ENCODE results near the gene CDK19. TPM values are rescaled to one million over a fixed set of nuclear protein-coding genes. Genes with fewer than 3 reads are reported as not detected.

Gene CDK19
- total and polyA plus RNA-seq, 9 of the 15 experiments (the other 6 are each of a cell fraction or from before 2014, with no cell fraction given) = 3.8 to 15.2 (median 7.4) TPM

DNA sequence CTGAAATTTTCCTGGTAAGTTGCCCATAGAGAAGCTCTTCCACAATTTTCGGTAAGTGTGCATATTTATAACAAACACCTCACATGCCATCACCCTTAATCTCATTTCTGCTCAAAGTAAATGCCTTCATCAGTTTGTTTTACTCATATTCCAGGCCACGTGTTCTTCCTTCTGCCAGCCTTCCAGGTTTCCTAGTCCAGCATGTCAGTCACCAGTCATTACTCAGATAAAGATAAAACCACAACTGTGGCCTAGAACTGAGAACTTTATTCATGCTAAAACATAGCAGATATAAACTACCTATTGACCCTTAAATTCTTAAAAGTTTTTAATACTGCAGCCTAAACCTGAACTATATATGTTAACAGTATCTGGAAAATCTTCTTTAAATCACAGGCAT is 189.4 kb downstream of the CDK19 start (continued):
- TF ChIP-seq, protein P1, sequence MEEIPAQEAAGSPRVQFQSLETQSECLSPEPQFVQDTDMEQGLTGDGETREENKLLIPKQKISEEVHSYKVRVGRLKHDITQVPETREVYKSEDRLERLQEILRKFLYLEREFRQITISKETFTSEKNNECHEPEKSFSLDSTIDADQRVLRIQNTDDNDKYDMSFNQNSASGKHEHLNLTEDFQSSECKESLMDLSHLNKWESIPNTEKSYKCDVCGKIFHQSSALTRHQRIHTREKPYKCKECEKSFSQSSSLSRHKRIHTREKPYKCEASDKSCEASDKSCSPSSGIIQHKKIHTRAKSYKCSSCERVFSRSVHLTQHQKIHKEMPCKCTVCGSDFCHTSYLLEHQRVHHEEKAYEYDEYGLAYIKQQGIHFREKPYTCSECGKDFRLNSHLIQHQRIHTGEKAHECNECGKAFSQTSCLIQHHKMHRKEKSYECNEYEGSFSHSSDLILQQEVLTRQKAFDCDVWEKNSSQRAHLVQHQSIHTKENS (CRISPR knock-in tag; IDR thresholded peaks at IDR 0.05) = no peak
- TF ChIP-seq MEF2A (IDR thresholded peaks at IDR 0.05; ENCODE audit: control insufficient read depth, low read depth, low read length) (no peak), U2AF1 (optimal IDR thresholded peaks at IDR 0.05; ENCODE audit: low read depth, low read length) (no peak), USF1 (CRISPR knock-in tag; IDR thresholded peaks at IDR 0.05) (no peak), MTA1 (IDR thresholded peaks at IDR 0.05; ENCODE audit: borderline replicate concordance) (no peak), PRMT5 (CRISPR knock-in tag; IDR thresholded peaks at IDR 0.05) (no peak), HNRNPUL1 (IDR thresholded peaks at IDR 0.05; ENCODE audit: low read length) (no peak), SRF (CRISPR knock-in tag; IDR thresholded peaks at IDR 0.05) (no peak), DMBX1 (CRISPR knock-in tag; IDR thresholded peaks at IDR 0.05; ENCODE audit: borderline replicate concordance) (peak; percentile 22; the same call in 1 of the 2 replicates), ZC3H4 (CRISPR knock-in tag; IDR thresholded peaks at IDR 0.05; ENCODE audit: borderline replicate concordance) (no peak), RBM25 (IDR thresholded peaks at IDR 0.05; ENCODE audit: low read depth, low read length, severe bottlenecking) (no peak), CGGBP1 (CRISPR knock-in tag; IDR thresholded peaks at IDR 0.05) (no peak), HSF4 (CRISPR knock-in tag; IDR thresholded peaks at IDR 0.05; ENCODE audit: borderline replicate concordance) (no peak), TCFL5 (CRISPR knock-in tag; conservative IDR thresholded peaks at IDR 0.05) (no peak), PBX2 (CRISPR knock-in tag; IDR thresholded peaks at IDR 0.05; ENCODE audit: low read depth) (no peak), PBX2 (tag; conservative IDR thresholded peaks at IDR 0.05; ENCODE audit: low read depth) (peak; percentile 50; the same call in 1 of the 2 replicates), POLR2AphosphoS2 (IDR thresholded peaks at IDR 0.05; ENCODE audit: low read length) (no peak), HMGN3 (IDR thresholded peaks at IDR 0.05; ENCODE audit: borderline replicate concordance, extremely low read depth, insufficient read length, low read depth, low read length) (no peak), NFRKB (IDR thresholded peaks at IDR 0.05; ENCODE audit: low read depth) (no peak), SP1 (CRISPR knock-in tag; IDR thresholded peaks at IDR 0.05) (no peak), CSDE1 (IDR thresholded peaks at IDR 0.05) (no peak)
- TF ChIP-seq, protein P2, sequence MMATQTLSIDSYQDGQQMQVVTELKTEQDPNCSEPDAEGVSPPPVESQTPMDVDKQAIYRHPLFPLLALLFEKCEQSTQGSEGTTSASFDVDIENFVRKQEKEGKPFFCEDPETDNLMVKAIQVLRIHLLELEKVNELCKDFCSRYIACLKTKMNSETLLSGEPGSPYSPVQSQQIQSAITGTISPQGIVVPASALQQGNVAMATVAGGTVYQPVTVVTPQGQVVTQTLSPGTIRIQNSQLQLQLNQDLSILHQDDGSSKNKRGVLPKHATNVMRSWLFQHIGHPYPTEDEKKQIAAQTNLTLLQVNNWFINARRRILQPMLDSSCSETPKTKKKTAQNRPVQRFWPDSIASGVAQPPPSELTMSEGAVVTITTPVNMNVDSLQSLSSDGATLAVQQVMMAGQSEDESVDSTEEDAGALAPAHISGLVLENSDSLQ (IDR thresholded peaks at IDR 0.05) = peak; percentile 88
- TF ChIP-seq, protein P3, sequence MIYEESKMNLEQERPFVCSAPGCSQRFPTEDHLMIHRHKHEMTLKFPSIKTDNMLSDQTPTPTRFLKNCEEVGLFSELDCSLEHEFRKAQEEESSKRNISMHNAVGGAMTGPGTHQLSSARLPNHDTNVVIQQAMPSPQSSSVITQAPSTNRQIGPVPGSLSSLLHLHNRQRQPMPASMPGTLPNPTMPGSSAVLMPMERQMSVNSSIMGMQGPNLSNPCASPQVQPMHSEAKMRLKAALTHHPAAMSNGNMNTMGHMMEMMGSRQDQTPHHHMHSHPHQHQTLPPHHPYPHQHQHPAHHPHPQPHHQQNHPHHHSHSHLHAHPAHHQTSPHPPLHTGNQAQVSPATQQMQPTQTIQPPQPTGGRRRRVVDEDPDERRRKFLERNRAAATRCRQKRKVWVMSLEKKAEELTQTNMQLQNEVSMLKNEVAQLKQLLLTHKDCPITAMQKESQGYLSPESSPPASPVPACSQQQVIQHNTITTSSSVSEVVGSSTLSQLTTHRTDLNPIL (CRISPR knock-in tag; IDR thresholded peaks at IDR 0.05) = no peak

All from K562 (cell line).